ENCODE measurements around the gene CASP8.

Gene CASP8

GRCh38 chr2:201329409-201329808 lies 69.1 kb downstream of the CASP8 start:
- FAIRE-seq (no peak), DNase-seq (ENCODE audit: low spot score) (no peak)
